Tibial artery (tissue), 4 donors: ENCODE measurements around the gene ARHGAP33.

ENCODE experiments used
- DNase-seq, 2 donors: peaks; one replicate each; pipeline ENCODE4 v3.0.0-alpha.2; 2019
- H3K27ac ChIP-seq, 2 donors: fragments of 200-600 bp; sonication (generic) in 1 of 2; 1 replicate in 1 of 2; 2 replicates in 1 of 2; pipeline ENCODE4 v1.5.1; 2018 to 2019; ENCODE audit warnings: mild to moderate bottlenecking in 1 of 2
- H3K27me3 ChIP-seq, 2 donors: fragments of 200-600 bp; sonication (generic) in 1 of 2; one replicate each; pipeline versions ENCODE4 v1.5.1 to v1.6.0; 2016 to 2019
- H3K36me3 ChIP-seq, 3 donors: fragments of 200-600 bp; sonication (generic) in 2 of 3; one replicate each; pipeline ENCODE4 v1.5.1; 2016 to 2019; ENCODE audit warnings: mild to moderate bottlenecking in 2 of 3
- H3K4me1 ChIP-seq, 4 donors: fragments of 200-600 bp; sonication (generic) in 2 of 4; 1 replicate in 3 of 4; 2 replicates in 1 of 4; pipeline ENCODE4 v1.5.1; 2016 to 2019
- H3K4me3 ChIP-seq, 2 donors: fragments of 200-600 bp; sonication (generic) in 1 of 2; 1 replicate in 1 of 2; 2 replicates in 1 of 2; pipeline ENCODE4 v1.5.1; 2018 to 2019; ENCODE audit warnings: mild to moderate bottlenecking in 2 of 2
- H3K9me3 ChIP-seq, 3 donors: fragments of 200-600 bp; sonication (generic) in 1 of 3; one replicate each; pipeline ENCODE4 v1.5.1; 2016 to 2019
- CTCF ChIP-seq, 2 experiments: fragments of 200-600 bp in 1 of 2; fragments of 450-650 bp in 1 of 2; IDR thresholded peaks; one replicate each; pipeline ENCODE4 v1.5.1; 2017 to 2019; ENCODE audit warnings: antibody characterized with exemption in 2 of 2, mild to moderate bottlenecking in 1 of 2, moderate library complexity in 1 of 2
- intact Hi-C: fragments of 100-400 bp; cut with DNase I; formaldehyde crosslinking; loops from one replicate; pipeline ENCODE4 v1.15.0; 2023; ENCODE audit warnings: low total_unique reads

ARHGAP33 gene

GRCh38 chr19:35753634-35754369 lies 21.6 kb upstream of the ARHGAP33 start:
- no peaks in the 10 kb centered on the region for H3K27me3 ChIP-seq
- intact Hi-C loops = no loop called here
- TF ChIP-seq CTCF (IDR thresholded peaks at IDR 0.05) = no peak
- no peak overlapping the region for H3K4me3 ChIP-seq
- H3K36me3 ChIP-seq = peaks cover 11 to 31% (median 29%) of the 10 kb centered on the region in 3 donors
- H3K4me1 ChIP-seq = peaks cover 5 to 55% (median 43%) of the 10 kb centered on the region in 4 donors
- H3K9me3 ChIP-seq = no peaks in the 10 kb centered on the region
- peak overlapping the region; percentile 93 to 100 for H3K27ac ChIP-seq
- no peak for DNase-seq

GRCh38 chr19:35754370-35755130 lies 20.8 kb upstream of the ARHGAP33 start:
- H3K4me3 ChIP-seq = peak overlapping the region; percentile 72 to 75
- peak overlapping the region; percentile 93 to 100 for H3K27ac ChIP-seq
- H3K36me3 ChIP-seq = peaks cover 11 to 31% (median 29%) of the 10 kb centered on the region in 3 donors
- H3K27me3 ChIP-seq = no peaks in the 10 kb centered on the region
- H3K4me1 ChIP-seq = peaks cover 5 to 54% (median 43%) of the 10 kb centered on the region in 4 donors
- intact Hi-C loops = loop anchor here (5.0 kb wide), 1 partner anchor 37 kb away; the partner anchor contains the start of gene KMT2B
- no peak for TF ChIP-seq CTCF (IDR thresholded peaks at IDR 0.05)
- no peak for DNase-seq
- no peaks in the 10 kb centered on the region for H3K9me3 ChIP-seq

- DNase-seq = no peak
- H3K36me3 ChIP-seq = peaks cover 11 to 31% (median 29%) of the 10 kb centered on the region in 3 donors
- no peak for TF ChIP-seq CTCF (IDR thresholded peaks at IDR 0.05)
- intact Hi-C loops = loop anchor here (5.0 kb wide), 1 partner anchor 38 kb away; the partner anchor contains the start of gene KMT2B
- H3K9me3 ChIP-seq = no peaks in the 10 kb centered on the region
- peak overlapping the region; percentile 93 to 100 for H3K27ac ChIP-seq
- peaks cover 5 to 54% (median 39%) of the 10 kb centered on the region in 4 donors for H3K4me1 ChIP-seq
- H3K4me3 ChIP-seq = peak overlapping the region; percentile 72 to 75
- H3K27me3 ChIP-seq = no peaks in the 10 kb centered on the region
Measured at GRCh38 chr19:35755131-35755549, 20.2 kb upstream of the ARHGAP33 start.

- peaks cover 11 to 32% (median 29%) of the 10 kb centered on the region in 3 donors for H3K36me3 ChIP-seq
- H3K4me1 ChIP-seq = peaks cover 5 to 52% (median 36%) of the 10 kb centered on the region in 4 donors
- peak in 1 of 2 experiments; percentile 4 for TF ChIP-seq CTCF (IDR thresholded peaks at IDR 0.05)
- DNase-seq = peak; percentile 87 to 98
- peak overlapping the region; percentile 93 to 100 for H3K27ac ChIP-seq
- no peaks in the 10 kb centered on the region for H3K9me3 ChIP-seq
- no peaks in the 10 kb centered on the region for H3K27me3 ChIP-seq
- intact Hi-C loops = loop anchor here (5.0 kb wide), 1 partner anchor 38 kb away; the partner anchor contains the start of gene KMT2B
- H3K4me3 ChIP-seq = peak overlapping the region; percentile 72 to 75
Measured at GRCh38 chr19:35755550-35756376, 19.6 kb upstream of the ARHGAP33 start.
